Skeletal muscle satellite cell (primary cell): ENCODE measurements around the gene NAA80.

Experiments used
- H3K27me3 ChIP-seq: 2 replicates; pipeline ENCODE4 v1.7.0; 2013; ENCODE audit warnings: low read length; ENCODE audit not compliant: control insufficient read depth, insufficient read depth
- H3K36me3 ChIP-seq: 2 replicates; pipeline ENCODE4 v1.7.0; 2013; ENCODE audit warnings: mild to moderate bottlenecking, control low read depth, low read length; ENCODE audit not compliant: insufficient read depth
- H3K4me1 ChIP-seq: 2 replicates; pipeline ENCODE4 v1.7.0; 2013; ENCODE audit warnings: low read length; ENCODE audit not compliant: control insufficient read depth, insufficient read depth
- H3K4me2 ChIP-seq: 2 replicates; pipeline ENCODE4 v1.7.0; 2013; ENCODE audit warnings: mild to moderate bottlenecking, low read length
- H3K4me3 ChIP-seq: 2 replicates; pipeline ENCODE4 v1.7.0; 2013; ENCODE audit warnings: low read length
- H3K9ac ChIP-seq: 2 replicates; pipeline ENCODE4 v1.7.0; 2013; ENCODE audit warnings: mild to moderate bottlenecking, low read depth, low read length, moderate library complexity
- H3K9me3 ChIP-seq: replicated peaks from 2 replicates; pipeline ENCODE4 v1.7.0; 2013; ENCODE audit warnings: mild to moderate bottlenecking, control low read depth, low read length

The NAA80 gene

DNA sequence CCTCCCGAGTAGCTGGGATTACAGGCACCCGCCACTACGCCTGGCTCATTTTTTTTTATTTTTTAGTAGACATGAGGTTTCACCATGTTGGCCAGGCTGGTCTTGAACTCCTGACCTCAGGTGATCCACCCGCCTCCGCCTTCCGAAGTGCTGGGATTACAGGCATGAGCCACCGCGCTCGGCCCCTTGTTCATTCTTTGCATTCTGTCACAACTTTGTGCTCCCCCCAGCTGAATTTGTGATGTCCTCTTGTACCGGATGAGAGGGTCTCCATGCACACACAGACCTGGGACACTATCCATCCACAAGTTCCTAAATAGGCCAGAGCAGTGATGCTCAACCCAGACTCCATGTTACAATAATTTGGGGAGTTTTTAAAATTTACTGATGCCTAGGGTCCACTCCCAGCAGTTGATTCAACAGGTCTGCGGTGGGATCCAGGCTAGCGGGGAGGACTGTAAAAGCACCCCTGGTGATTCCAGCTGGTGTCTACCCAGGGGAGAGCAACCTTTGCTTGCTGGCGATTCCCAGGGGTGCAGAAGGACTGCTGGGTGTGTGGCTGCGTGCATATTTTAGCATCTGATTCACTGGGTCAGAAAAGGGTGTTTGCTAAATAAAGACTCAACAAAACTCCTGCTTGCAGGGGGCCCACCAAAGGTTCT lies 40.4 kb upstream of the NAA80 start:
- H3K9me3 ChIP-seq: no peaks in the 10 kb centered on the region
- H3K4me1 ChIP-seq: peaks cover 53% of the 10 kb centered on the region
- H3K27me3 ChIP-seq: no peaks in the 10 kb centered on the region
- H3K4me2 ChIP-seq: peak overlapping the region; percentile 81
- H3K4me3 ChIP-seq: peak overlapping the region; percentile 79
- H3K9ac ChIP-seq: peak overlapping the region; percentile 82
- no peaks in the 10 kb centered on the region for H3K36me3 ChIP-seq

DNA sequence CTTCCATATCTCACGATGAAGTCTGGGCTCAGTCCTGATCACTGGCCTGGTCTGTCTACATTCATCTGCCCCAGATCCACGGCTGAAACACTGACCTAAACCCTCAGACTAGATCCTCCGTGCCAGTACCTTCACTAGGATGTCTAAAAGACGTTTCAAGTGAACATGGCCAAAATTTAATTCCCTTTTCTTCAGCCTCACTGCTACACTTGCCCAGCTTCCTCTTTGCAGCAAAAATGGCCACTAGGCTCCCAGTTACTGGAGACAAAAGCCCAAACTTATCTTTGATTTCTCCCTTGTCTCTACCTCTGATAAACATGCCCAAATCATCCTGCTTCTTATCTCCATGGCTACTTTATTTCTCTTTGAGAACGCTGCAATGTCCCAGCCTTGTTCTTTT lies 39.8 kb upstream of the NAA80 start:
- Histone ChIP-seq H3K4me3 (peak overlapping the region; percentile 21), H3K9me3 (no peaks in the 10 kb centered on the region), H3K4me1 (peaks cover 60% of the 10 kb centered on the region), H3K36me3 (no peaks in the 10 kb centered on the region), H3K4me2 (peak overlapping the region; percentile 81), H3K27me3 (no peaks in the 10 kb centered on the region), H3K9ac (no peak overlapping the region)

DNA sequence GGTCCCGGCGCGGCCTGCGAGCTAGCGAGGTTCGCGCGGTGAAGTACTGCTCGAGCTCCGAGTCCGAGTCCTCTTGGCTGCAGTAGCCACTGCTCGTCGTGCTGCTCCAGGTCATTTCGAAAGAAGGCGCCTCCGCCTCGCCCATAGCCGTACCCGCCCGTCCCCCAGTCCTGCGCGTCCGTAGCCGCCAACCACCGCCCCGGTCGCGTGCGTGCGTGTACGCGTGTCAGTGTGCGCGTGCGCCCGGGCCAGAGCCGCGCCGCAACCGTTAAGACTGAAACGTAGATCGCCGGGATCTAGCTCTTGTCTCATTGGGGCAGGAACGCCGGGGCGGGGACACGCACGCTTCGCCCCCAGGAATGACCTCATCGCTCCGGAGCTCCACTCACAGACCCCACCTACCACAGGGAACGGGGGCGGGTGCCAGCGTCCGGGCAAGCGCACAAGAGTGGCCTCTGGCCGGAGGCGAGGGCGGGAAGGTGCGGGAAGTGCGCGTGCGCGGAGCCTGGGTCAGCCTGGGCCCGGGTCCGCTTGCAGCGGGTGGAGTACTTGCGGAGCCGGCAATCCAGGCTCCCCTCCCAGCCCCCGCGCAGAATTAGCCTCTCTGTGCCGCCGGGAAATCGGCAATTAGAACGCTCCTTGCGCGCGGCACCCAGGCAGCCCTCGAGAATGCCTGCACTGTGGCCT lies 38.1 kb upstream of the NAA80 start:
- H3K36me3 ChIP-seq: no peaks in the 10 kb centered on the region
- no peaks in the 10 kb centered on the region for H3K27me3 ChIP-seq
- H3K4me1 ChIP-seq: peaks cover 69% of the 10 kb centered on the region
- H3K4me3 ChIP-seq: peak overlapping the region; percentile 98
- H3K9ac ChIP-seq: peak overlapping the region; percentile 94
- H3K4me2 ChIP-seq: peak overlapping the region; percentile 81
- no peaks in the 10 kb centered on the region for H3K9me3 ChIP-seq

DNA sequence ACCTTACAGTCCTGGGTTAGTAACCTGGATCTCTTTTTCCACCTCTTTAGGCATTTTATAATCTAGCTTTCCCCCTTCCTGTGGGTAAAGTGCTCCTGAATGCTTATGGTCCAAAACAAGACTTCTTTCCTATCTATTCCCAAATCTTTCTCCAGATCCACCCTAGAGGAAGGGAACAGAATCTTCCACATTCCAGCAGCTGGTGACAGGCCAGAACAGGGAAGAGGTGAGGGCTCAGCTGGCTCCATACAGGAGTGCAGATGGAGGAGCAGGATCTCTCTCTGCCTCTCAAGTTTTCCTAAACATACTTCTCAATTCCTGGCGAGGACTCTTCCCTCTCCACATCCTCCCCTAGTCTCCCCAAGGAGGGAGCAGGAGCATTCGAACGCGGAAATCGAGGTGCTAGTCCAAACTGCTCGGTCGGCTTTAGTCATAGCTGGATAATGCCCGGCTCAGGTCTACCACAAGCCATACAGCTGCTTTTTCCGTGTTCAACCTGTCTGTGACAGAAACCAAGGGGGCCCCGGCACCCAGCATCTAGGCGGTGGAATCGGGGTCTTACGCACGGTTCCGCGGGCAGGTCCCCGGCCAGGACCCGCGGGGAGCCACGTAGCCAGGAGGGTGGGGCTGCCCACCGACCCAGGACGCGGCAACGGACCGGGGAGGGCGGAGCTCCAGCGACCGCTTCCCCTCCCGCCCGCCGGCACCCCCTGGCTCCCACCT lies 37.4 kb upstream of the NAA80 start:
- no peaks in the 10 kb centered on the region for H3K9me3 ChIP-seq
- peaks cover 7% of the 10 kb centered on the region for H3K36me3 ChIP-seq
- H3K9ac ChIP-seq: peak overlapping the region; percentile 94
- peak overlapping the region; percentile 98 for H3K4me3 ChIP-seq
- peak overlapping the region; percentile 81 for H3K4me2 ChIP-seq
- H3K4me1 ChIP-seq: peaks cover 68% of the 10 kb centered on the region
- no peaks in the 10 kb centered on the region for H3K27me3 ChIP-seq

DNA sequence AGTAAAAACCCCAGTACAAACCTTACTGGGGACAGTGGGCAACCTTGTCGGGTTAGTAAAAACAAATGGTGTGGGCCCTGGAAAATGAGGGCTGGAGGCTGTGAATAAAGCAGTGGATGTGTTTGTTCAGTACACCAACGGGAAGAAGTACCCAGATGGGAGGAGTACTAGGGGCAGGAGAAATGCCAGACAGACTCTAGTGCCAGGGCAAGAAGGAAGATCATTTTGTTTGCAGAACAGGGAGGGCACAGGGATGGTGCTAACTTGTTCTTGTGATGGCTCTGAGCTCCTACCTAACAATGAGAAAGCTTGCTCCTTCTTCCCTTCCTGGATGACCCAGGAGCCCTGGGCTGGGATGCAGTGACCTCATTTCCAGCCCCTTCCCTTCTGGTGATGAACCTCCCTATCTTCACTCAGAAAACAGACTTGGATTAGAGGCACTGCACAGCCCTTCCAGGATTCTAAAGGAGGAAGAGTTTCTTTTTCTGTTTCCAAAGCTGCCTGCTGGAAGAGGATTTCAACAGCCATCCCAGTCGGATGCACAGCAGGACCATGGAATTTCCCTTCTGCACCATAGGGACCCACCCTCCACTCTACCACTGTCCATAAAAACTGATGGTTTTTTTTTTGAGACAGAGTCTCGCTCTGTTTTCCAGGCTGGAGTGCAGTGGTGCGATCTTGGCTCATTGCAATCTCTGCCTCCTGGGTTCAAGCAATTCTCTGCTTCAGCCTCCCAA lies 35.3 kb upstream of the NAA80 start:
- peaks cover 48% of the 10 kb centered on the region for H3K4me1 ChIP-seq

DNA sequence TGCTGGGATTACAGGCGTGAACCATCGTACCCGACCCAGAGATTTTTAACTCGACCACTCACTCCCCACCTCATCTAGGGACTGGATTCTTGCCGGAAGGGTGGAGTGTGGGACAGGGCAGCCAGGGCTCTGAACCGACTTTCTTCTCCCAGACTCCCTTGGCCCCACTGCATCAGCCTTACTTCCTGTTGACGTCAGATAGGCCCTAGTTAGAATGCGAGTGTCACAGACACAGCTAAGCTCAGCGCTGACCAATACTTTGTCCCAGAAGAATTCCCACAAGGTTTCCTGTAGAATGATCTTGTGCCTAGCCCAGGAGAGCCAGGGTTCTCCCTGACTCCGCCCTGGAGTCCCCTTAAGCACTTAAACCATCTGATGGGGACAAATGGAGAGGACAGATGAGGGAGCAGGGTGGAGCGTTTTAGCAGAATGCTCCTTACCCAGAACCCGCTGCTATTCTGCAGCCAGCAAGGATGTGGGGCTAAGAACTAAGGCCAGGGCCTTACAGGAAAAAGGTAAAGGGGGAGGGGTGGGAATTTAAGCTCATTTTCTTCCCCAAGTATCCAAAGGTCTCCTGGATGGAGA lies 34.6 kb upstream of the NAA80 start:
- no peaks in the 10 kb centered on the region for H3K9me3 ChIP-seq
- H3K9ac ChIP-seq: peak overlapping the region; percentile 32
- peak overlapping the region; percentile 60 for H3K4me2 ChIP-seq
- H3K36me3 ChIP-seq: peaks cover 33% of the 10 kb centered on the region
- peaks cover 45% of the 10 kb centered on the region for H3K4me1 ChIP-seq
- H3K4me3 ChIP-seq: no peak overlapping the region
- H3K27me3 ChIP-seq: no peaks in the 10 kb centered on the region

More for the DNA sequence above, 35.3 kb upstream of the NAA80 start:
- Histone ChIP-seq H3K9ac (peak overlapping the region; percentile 32), H3K4me3 (peak overlapping the region; percentile 2), H3K9me3 (no peaks in the 10 kb centered on the region), H3K27me3 (no peaks in the 10 kb centered on the region), H3K4me2 (peak overlapping the region; percentile 60), H3K36me3 (peaks cover 28% of the 10 kb centered on the region)

DNA sequence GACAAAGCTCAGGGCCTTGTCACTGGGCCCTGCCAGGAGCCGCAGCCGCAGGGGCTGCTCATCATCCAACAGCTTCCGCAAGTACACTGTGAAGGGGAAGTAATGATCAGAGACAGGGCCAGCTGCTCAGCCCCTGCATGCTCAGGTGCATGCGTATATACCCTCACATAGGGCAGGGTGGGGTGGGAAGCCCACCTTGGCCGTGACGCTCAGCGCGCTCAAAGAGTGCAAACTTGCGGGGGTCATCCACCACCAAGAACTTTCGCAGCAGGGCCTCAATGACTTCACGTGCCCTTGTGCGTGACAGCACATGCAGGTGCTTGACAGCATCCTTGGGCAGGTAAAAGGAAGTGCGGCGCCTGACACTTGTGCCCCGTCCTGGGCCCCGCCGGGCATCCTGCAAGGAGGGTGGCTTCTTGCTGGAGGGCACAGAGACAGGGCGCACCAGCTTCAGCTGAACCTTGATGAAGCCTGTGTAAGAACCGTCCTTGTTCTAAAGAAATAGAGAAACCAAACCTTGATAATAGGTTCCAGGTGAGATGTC lies 32.2 kb upstream of the NAA80 start:
- Histone ChIP-seq H3K9ac (no peak overlapping the region), H3K9me3 (no peaks in the 10 kb centered on the region), H3K4me2 (no peak overlapping the region), H3K36me3 (peaks cover 33% of the 10 kb centered on the region), H3K4me1 (peaks cover 47% of the 10 kb centered on the region), H3K27me3 (no peaks in the 10 kb centered on the region), H3K4me3 (no peak overlapping the region)

DNA sequence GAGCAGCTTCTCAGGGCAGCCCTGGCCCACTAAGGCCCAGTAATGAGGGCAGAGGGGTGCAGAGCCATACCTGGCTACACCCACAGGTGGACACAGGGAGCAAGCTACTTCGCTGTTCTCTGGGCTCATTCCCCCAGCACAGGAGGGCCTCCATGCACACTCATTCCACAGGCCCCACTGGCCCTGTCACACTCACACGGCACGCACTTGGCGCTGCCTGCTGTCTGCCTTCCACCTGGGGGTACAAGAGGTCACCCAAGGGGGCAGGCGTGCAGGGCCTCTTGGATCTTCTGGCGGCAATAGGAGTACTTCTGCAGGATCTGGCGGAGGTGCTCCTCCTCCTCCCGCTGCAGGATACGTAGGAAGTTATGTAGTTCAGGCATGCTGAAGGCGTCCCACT lies 31.1 kb upstream of the NAA80 start:
- Histone ChIP-seq H3K36me3 (peaks cover 39% of the 10 kb centered on the region), H3K9ac (no peak overlapping the region), H3K4me1 (peaks cover 37% of the 10 kb centered on the region), H3K27me3 (no peaks in the 10 kb centered on the region), H3K4me3 (no peak overlapping the region), H3K9me3 (no peaks in the 10 kb centered on the region), H3K4me2 (no peak overlapping the region)

DNA sequence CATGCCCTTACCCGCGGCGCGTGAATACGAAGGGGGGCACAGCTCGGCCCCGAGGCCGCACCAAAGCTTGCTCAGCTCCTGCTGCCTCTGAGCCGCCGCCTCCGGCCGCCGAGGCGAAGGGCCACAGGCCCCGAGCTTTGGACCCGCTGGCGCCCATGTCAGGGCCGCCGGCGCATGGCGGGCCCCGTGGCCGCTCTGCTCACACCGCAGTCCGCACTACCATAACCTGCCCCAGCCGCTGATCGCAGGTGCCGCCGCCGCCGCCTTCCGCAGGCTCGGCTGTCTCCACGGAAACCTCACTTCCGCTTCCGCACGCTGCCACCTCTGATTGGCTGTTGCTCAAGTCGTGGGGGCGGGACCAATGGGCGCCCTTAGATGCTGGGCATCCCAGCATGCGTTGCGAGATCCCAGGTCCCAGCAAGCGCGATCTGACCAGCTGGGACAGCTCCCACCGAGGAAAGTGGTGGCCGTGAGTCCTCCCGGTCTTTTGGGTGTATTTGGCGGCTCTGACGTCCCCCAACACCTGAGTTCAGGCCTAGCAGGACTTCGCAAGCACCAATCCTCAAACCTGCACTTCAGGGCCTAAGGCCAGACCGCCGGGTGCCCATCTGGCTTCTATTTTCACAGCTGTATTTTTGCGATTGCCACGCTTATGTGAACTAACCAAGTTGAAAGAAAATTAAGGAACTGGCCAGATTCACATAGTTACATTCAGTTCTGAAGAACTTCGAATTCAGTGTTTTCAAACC lies 28.9 kb upstream of the NAA80 start, which contains the start of gene TUSC2:
Gene TUSC2 (minus strand): TSS at position 281 of the 749 bp plus-strand sequence. CDS start 124 bp downstream, at position 157.
- H3K36me3 ChIP-seq: peaks cover 39% of the 10 kb centered on the region
- peak within 1 kb of the TSS; percentile 92 for H3K4me3 ChIP-seq
- H3K4me1 ChIP-seq: peaks cover 15% of the 10 kb centered on the region
- no peaks in the 10 kb centered on the region for H3K9me3 ChIP-seq
- H3K9ac ChIP-seq: peak within 1 kb of the TSS; percentile 96
- H3K27me3 ChIP-seq: no peaks in the 10 kb centered on the region
- H3K4me2 ChIP-seq: peak within 1 kb of the TSS; percentile 99

DNA sequence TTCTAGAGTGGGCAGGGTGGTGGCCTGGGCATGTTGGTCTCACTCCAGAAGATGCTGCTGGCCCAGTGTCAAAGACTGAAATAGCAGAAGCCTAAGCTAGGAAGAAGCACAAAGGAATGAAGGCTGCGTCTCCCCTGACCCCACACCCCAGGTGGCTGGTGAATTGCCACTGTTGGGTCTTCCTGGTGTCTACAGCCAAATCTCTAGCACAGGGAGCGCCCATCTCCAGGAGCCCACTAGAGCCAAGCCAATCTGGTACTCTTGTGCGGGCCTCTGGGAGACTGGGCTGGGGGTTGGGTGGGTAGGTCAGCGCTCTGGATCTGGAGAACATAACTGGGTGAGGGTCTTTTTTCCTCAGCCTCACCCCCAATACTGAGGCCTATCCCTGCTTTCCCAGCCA lies 27.9 kb upstream of the NAA80 start:
- Histone ChIP-seq H3K4me2 (peak overlapping the region; percentile 99), H3K9me3 (no peaks in the 10 kb centered on the region), H3K9ac (peak overlapping the region; percentile 96), H3K4me3 (peak overlapping the region; percentile 92), H3K27me3 (no peaks in the 10 kb centered on the region), H3K36me3 (peaks cover 38% of the 10 kb centered on the region), H3K4me1 (peaks cover 21% of the 10 kb centered on the region)
